Liver (tissue), 9 donors: Measurements from ENCODE around the gene KERA. TPM values are rescaled to one million over a fixed set of nuclear protein-coding genes. Genes with fewer than 3 reads are reported as not detected.

Experiments
- DNase-seq: peaks from one replicate; pipeline ENCODE4 v3.0.0-alpha.2; 2017; ENCODE audit warnings: low spot score
- H3K27ac ChIP-seq, 2 donors: one replicate each; pipeline ENCODE4 v1.7.0; 2013; ENCODE audit warnings: inconsistent platforms in 2 of 2, low read length in 2 of 2, control low read depth in 1 of 2, low read depth in 1 of 2, mild to moderate bottlenecking in 1 of 2
- H3K27me3 ChIP-seq, 4 donors: one replicate each; pipeline versions ENCODE4 v1.6.1 to v1.7.0; 2013; ENCODE audit warnings: low read length in 3 of 4, inconsistent platforms in 1 of 4, mild to moderate bottlenecking in 1 of 4, moderate library complexity in 1 of 4; ENCODE audit not compliant: control insufficient read depth in 4 of 4, insufficient read depth in 4 of 4
- H3K36me3 ChIP-seq, 4 donors: one replicate each; pipeline versions ENCODE4 v1.6.1 to v1.7.0; 2013; ENCODE audit warnings: low read length in 3 of 4, mild to moderate bottlenecking in 3 of 4, low read depth in 1 of 4, moderate library complexity in 1 of 4; ENCODE audit not compliant: control insufficient read depth in 4 of 4, insufficient read depth in 3 of 4
- H3K4me1 ChIP-seq, 4 donors: one replicate each; pipeline versions ENCODE4 v1.6.1 to v1.7.0; 2013; ENCODE audit warnings: low read length in 3 of 4, mild to moderate bottlenecking in 3 of 4, moderate library complexity in 1 of 4; ENCODE audit not compliant: control insufficient read depth in 4 of 4, insufficient read depth in 4 of 4
- H3K4me3 ChIP-seq, 3 donors: one replicate each; pipeline versions ENCODE4 v1.6.1 to v1.7.0; 2013; ENCODE audit warnings: low read length in 3 of 3, control low read depth in 1 of 3, low read depth in 1 of 3, mild to moderate bottlenecking in 1 of 3
- H3K9ac ChIP-seq, 2 donors: one replicate each; pipeline ENCODE4 v1.7.0; 2013; ENCODE audit warnings: low read length in 2 of 2, mild to moderate bottlenecking in 2 of 2, moderate library complexity in 2 of 2, control low read depth in 1 of 2, low read depth in 1 of 2
- H3K9me3 ChIP-seq, 4 donors: one replicate each; pipeline versions ENCODE4 v1.6.1 to v1.7.0; 2013; ENCODE audit warnings: low read length in 3 of 4; ENCODE audit not compliant: control insufficient read depth in 4 of 4
- ATF3 ChIP-seq: IDR thresholded peaks from 2 replicates; pipeline ENCODE4 v1.6.1; 2016; ENCODE audit warnings: antibody characterized with exemption
- EGR1 ChIP-seq, 2 donors: IDR thresholded peaks; 2 replicates each; pipeline ENCODE4 v1.6.1; 2016 to 2018; ENCODE audit warnings: antibody characterized with exemption in 2 of 2, low read depth in 2 of 2
- FOXA1 ChIP-seq: IDR thresholded peaks from 2 replicates; pipeline ENCODE4 v1.6.1; 2016; ENCODE audit warnings: antibody characterized with exemption
- FOXA2 ChIP-seq: IDR thresholded peaks from 2 replicates; pipeline ENCODE4 v1.6.1; 2016; ENCODE audit warnings: antibody characterized with exemption
- HNF4A ChIP-seq, 2 donors: conservative IDR thresholded peaks; 2 replicates each; pipeline ENCODE4 v1.6.1; 2016; ENCODE audit warnings: antibody characterized with exemption in 2 of 2, mild to moderate bottlenecking in 2 of 2
- JUND ChIP-seq, 2 donors: IDR thresholded peaks; 2 replicates each; pipeline ENCODE4 v1.6.1; 2016; ENCODE audit warnings: antibody characterized with exemption in 2 of 2
- MAX ChIP-seq: IDR thresholded peaks from 2 replicates; pipeline ENCODE4 v1.6.1; 2016; ENCODE audit warnings: antibody characterized with exemption
- NR2F2 ChIP-seq: IDR thresholded peaks from 2 replicates; pipeline ENCODE4 v1.6.1; 2016; ENCODE audit warnings: antibody characterized with exemption
- RAD21 ChIP-seq, 2 donors: IDR thresholded peaks; 2 replicates each; pipeline ENCODE4 v1.6.1; 2016; ENCODE audit warnings: antibody characterized with exemption in 2 of 2, mild to moderate bottlenecking in 2 of 2
- REST ChIP-seq: IDR thresholded peaks from 2 replicates; pipeline ENCODE4 v1.6.1; 2016; ENCODE audit warnings: antibody characterized with exemption, mild to moderate bottlenecking
- RXRA ChIP-seq, 2 donors: IDR thresholded peaks; 2 replicates each; pipeline ENCODE4 v1.6.1; 2017 to 2018; ENCODE audit warnings: antibody characterized with exemption in 2 of 2, mild to moderate bottlenecking in 1 of 2
- SP1 ChIP-seq: IDR thresholded peaks from 2 replicates; pipeline ENCODE4 v1.6.1; 2018; ENCODE audit warnings: antibody characterized with exemption, mild to moderate bottlenecking
- TAF1 ChIP-seq: conservative IDR thresholded peaks from 2 replicates; pipeline ENCODE4 v1.6.1; 2016; ENCODE audit warnings: antibody characterized with exemption, mild to moderate bottlenecking
- YY1 ChIP-seq: IDR thresholded peaks from 2 replicates; pipeline ENCODE4 v1.6.1; 2016; ENCODE audit warnings: antibody characterized with exemption, mild to moderate bottlenecking
- ZBTB33 ChIP-seq: IDR thresholded peaks from 2 replicates; pipeline ENCODE4 v1.6.1; 2016; ENCODE audit warnings: antibody characterized with exemption
- WGBS: extraction: QIAGEN DNeasy Blood & Tissue Kit; methylation state at CpG from one replicate; pipeline ENCODE4 v1.1.7; 2013; 5-methylcytosine and 5-hydroxymethylcytosine counted together
- polyA plus RNA-seq, 2 donors: library from polyadenylated mRNA; stranded (reverse) in 1 of 2; unstranded in 1 of 2; fragments of 200-250 nt in 1 of 2; fragments of >200 nt in 1 of 2; fragmentation: Nextera tagmentation in 1 of 2; extraction: Ambion mirVana in 1 of 2; gene quantifications; one replicate each; pipeline versions ENCODE4 v1.2.1 to v1.2.3, GENCODE V29; 2013 to 2015
- total RNA-seq, 2 donors: library from RNA; depleted of rRNA; stranded (reverse); fragments of >200 nt; gene quantifications; one replicate each; pipeline ENCODE4 v1.2.3, GENCODE V29; 2014
- donor health status: healthy.
- donor health status: healthy.
- donor health status: healthy.
- donor health status: healthy.
- donor health status: healthy.

KERA gene
- total and polyA plus RNA-seq, 4 donors = not detected

- Histone ChIP-seq H3K4me1 (no peaks in the 10 kb centered on the region), H3K27me3 (no peaks in the 10 kb centered on the region), H3K36me3 (no peaks in the 10 kb centered on the region), H3K4me3 (no peak overlapping the region), H3K27ac (no peak overlapping the region), H3K9ac (no peak overlapping the region), H3K9me3 (no peaks in the 10 kb centered on the region)
- WGBS = 73% methylated on average over 1 of the region's 1 CpG
- no peak for TF ChIP-seq EGR1 (IDR thresholded peaks at IDR 0.05; ENCODE audit: low read depth in 2 of 2)
- TF ChIP-seq MAX = no peak
- TF ChIP-seq SP1 = no peak
- TF ChIP-seq RXRA (IDR thresholded peaks at IDR 0.05) = no peak
- no peak for TF ChIP-seq ZBTB33
- TF ChIP-seq YY1 = no peak
- no peak for TF ChIP-seq JUND (IDR thresholded peaks at IDR 0.05)
- no peak for TF ChIP-seq NR2F2
- TF ChIP-seq HNF4A (conservative IDR thresholded peaks at IDR 0.05) = no peak
- no peak for TF ChIP-seq FOXA1
- no peak for TF ChIP-seq REST
- no peak for TF ChIP-seq FOXA2
- no peak for TF ChIP-seq TAF1
- no peak for TF ChIP-seq RAD21 (IDR thresholded peaks at IDR 0.05)
- no peak for TF ChIP-seq ATF3
- DNase-seq = no peak
These were observed 17.6 kb downstream of the KERA start for GRCh38 chr12:91040096-91040755.

GRCh38 chr12:91037276-91037675 is 20.5 kb downstream of the KERA start:
- Histone ChIP-seq H3K4me1 (no peaks in the 10 kb centered on the region), H3K27ac (no peak overlapping the region)

More at GRCh38 chr12:91037276-91037675, 20.5 kb downstream of the KERA start:
- no peaks in the 10 kb centered on the region for H3K36me3 ChIP-seq
- no peak overlapping the region for H3K9ac ChIP-seq
- H3K27me3 ChIP-seq = no peaks in the 10 kb centered on the region
- no peak overlapping the region for H3K4me3 ChIP-seq
- DNase-seq = no peak
- TF ChIP-seq REST = no peak
- no peaks in the 10 kb centered on the region for H3K9me3 ChIP-seq
